BLaER1 treated with 17β-estradiol and CSF1 and Interleukin-3, amounts not matched to agents 10 nM and 100 nM (cell line): ENCODE measurements around the gene RPS6KA2.

ENCODE experiments used
- H3K27ac ChIP-seq, 11 experiments: shearing (Covaris generic); formaldehyde crosslinking; 2 replicates each; pipeline ENCODE4 v1.8.1; 2022
- H3K27me3 ChIP-seq, 11 experiments: shearing (Covaris generic); formaldehyde crosslinking; 2 replicates each; pipeline ENCODE4 v1.8.1; 2022
- H3K36me3 ChIP-seq, 11 experiments: shearing (Covaris generic); formaldehyde crosslinking; 2 replicates each; pipeline ENCODE4 v1.8.1; 2022
- H3K4me1 ChIP-seq, 10 experiments: shearing (Covaris generic); formaldehyde crosslinking; 2 replicates each; pipeline ENCODE4 v1.8.1; 2022
- H3K4me2 ChIP-seq, 11 experiments: shearing (Covaris generic); formaldehyde crosslinking; 2 replicates each; pipeline ENCODE4 v1.8.1; 2022
- H3K4me3 ChIP-seq, 10 experiments: shearing (Covaris generic); formaldehyde crosslinking; 2 replicates each; pipeline ENCODE4 v1.8.1; 2022
- H3K9ac ChIP-seq, 11 experiments: shearing (Covaris generic); formaldehyde crosslinking; 2 replicates each; pipeline ENCODE4 v1.8.1; 2022
- H3K9me3 ChIP-seq, 11 experiments: shearing (Covaris generic); formaldehyde crosslinking; replicated peaks in 1 of 11; 2 replicates each; pipeline ENCODE4 v1.8.1; 2022
- H4K20me1 ChIP-seq, 11 experiments: shearing (Covaris generic); formaldehyde crosslinking; 2 replicates each; pipeline ENCODE4 v1.8.1; 2022
- Cebpa-rat ChIP-seq, 11 experiments: shearing (Covaris generic); IDR thresholded peaks; 2 replicates each; pipeline ENCODE4 v1.8.1; 2022

The RPS6KA2 gene

DNA sequence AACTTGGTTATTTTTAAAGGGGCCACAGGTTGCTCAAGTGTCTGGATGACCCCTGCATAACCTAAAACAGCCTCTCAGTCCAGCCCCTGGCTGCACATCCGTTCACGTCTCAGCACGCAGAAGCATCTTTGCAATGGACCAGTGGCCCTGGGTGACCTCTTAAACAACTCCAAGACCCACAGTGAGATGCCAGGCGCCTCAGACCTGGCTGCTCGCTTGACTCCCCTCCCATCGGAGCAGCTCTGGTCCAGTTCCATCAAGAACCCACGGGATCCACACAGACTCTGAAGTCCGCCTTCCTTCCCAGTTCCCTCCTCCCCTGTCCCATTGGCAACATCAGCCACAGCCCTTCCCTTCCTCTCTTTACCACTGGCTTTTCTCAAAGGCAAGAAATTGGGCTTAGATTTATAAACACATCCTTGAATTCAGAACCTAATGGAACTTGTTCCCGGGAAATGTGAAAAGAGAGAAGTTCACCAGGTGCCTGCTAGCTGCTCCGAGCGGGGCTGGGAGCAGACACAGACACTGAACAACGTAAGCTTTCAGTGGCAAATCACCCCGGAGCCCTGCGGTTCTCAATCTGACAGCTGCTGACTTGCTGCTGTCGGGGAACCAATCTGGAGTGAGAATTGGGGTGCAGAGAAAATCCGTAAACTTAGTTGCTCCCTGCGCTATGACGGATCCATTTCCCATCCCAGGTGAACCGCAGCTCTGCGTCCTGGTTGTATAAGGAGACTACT is 204.7 kb downstream of the RPS6KA2 start:
- TF ChIP-seq Cebpa-rat (IDR thresholded peaks at IDR 0.05) = no peak
- H4K20me1 ChIP-seq = no peaks in the 10 kb centered on the region

DNA sequence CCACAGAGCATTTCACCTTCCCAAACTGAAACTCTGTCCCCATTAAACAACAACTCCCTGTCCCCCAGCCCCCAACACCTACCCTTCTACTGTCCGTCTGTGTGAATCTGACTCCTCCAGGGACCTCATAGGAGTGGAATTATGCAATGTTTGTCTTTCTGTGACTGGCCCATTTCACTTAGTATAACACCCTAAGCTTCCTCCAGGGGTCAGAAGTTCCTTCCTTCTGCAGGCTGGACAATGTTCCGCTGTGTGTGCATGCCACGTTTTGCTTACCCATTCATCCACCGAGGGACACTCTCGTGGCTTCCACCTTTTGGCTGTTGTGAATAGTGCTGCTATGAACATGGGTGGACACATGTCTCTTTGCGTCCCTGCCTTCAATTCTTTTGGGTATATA is 206.7 kb downstream of the RPS6KA2 start:
- Histone ChIP-seq H3K27me3 (no peaks in the 10 kb centered on the region), H3K27ac (no peak overlapping the region), H3K9ac (no peak overlapping the region), H4K20me1 (no peaks in the 10 kb centered on the region), H3K4me2 (peak overlapping the region in 1 of 11 experiments; percentile 43; a peak in 1 of 22 replicates), H3K36me3 (peaks cover 0 to 48% (median 0%) of the 10 kb centered on the region in 11 experiments; a peak in 7 of 22 replicates), H3K9me3 (0 out of 22 replicates have a peak, but pooled peaks cover 0 to 4% (median 0%) of the 10 kb centered on the region in 11 experiments), H3K4me1 (peaks cover 0 to 26% (median 12%) of the 10 kb centered on the region in 10 experiments; a peak in 13 of 20 replicates), H3K4me3 (no peak overlapping the region)
- TF ChIP-seq Cebpa-rat (IDR thresholded peaks at IDR 0.05) = no peak

More for the DNA sequence above, 204.7 kb downstream of the RPS6KA2 start:
- Histone ChIP-seq H3K4me2 (no peak overlapping the region), H3K4me1 (peaks cover 0 to 26% (median 12%) of the 10 kb centered on the region in 10 experiments; a peak in 13 of 20 replicates), H3K4me3 (no peak overlapping the region), H3K36me3 (peaks cover 0 to 39% (median 0%) of the 10 kb centered on the region in 11 experiments; a peak in 6 of 22 replicates), H3K9me3 (no peaks in the 10 kb centered on the region), H3K9ac (no peak overlapping the region), H3K27me3 (no peaks in the 10 kb centered on the region), H3K27ac (no peak overlapping the region)

DNA sequence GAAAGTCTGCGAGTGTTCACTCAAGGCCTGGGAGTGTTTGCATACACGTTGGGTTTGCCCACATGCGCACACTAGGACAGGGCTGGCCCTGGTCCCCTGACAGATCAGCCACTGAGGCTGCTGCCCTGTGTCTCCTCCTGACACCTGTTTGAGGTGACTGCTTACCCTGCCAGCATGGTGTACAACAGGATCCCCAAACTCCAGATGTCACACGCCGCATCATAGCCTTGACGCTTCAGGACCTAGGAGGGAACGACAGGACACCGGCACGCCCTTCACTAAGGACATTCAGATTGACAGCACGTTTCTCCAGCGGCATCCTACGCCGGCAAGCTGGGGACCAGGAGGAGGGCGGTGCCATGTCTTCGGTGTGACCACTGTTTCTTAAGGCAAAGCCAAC is 207.3 kb downstream of the RPS6KA2 start:
- Histone ChIP-seq H3K36me3 (peaks cover 0 to 48% (median 0%) of the 10 kb centered on the region in 11 experiments; a peak in 7 of 22 replicates), H3K9me3 (0 out of 22 replicates have a peak, but pooled peaks cover 0 to 4% (median 0%) of the 10 kb centered on the region in 11 experiments), H4K20me1 (no peaks in the 10 kb centered on the region), H3K4me2 (peak overlapping the region in 7 of 11 experiments; percentile 13 to 43 (median 21); a peak in 5 of 22 replicates), H3K27ac (no peak overlapping the region), H3K27me3 (no peaks in the 10 kb centered on the region), H3K4me3 (no peak overlapping the region), H3K4me1 (peaks cover 0 to 26% (median 12%) of the 10 kb centered on the region in 10 experiments; a peak in 13 of 20 replicates), H3K9ac (no peak overlapping the region)
- TF ChIP-seq Cebpa-rat (IDR thresholded peaks at IDR 0.05) = no peak

DNA sequence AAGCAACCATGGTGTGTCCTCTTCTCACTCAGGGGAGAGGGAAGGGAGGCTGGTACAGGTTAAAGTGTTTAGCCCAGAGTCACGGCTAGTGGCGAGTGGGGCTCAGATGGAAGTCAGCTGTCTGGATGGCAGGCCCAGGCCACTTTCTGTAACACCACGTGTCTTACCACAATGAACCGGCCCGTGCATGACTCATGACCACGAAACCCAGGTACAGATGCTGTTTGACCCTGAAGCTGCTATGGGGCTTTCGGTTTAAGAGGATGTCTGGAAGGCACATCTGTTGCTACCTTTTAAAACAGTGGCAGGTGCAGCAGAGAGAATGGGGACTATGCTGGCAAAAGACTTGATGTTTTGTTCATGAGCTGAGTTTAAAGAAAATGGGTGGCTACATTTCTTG is 207.8 kb downstream of the RPS6KA2 start:
- H3K36me3 ChIP-seq = peaks cover 0 to 48% (median 0%) of the 10 kb centered on the region in 11 experiments; a peak in 7 of 22 replicates
- H3K4me2 ChIP-seq = peak overlapping the region in 7 of 11 experiments; percentile 13 to 43 (median 21); a peak in 8 of 22 replicates

DNA sequence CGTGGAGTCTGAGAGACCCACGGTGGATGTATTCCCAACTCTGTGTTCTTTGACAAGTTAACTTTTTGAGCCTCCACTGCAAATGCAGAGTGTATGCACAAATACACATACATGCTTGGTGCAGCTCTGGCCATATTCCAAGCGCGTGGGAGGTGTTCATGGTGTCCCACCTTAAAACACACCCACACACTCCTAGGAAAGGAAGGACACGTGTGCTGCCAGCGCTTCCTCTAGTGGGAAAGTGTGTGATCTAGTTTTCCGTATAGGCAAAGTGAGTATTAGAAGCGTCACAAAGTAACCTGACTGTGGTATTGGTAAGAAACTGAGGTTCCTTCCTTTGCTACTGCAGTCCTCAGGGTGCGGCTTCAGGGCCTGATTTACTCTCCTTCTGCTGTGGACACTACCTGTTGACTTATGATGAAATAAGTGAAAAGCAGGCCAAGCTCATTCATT is 208.3 kb downstream of the RPS6KA2 start:
- TF ChIP-seq Cebpa-rat (IDR thresholded peaks at IDR 0.05) = no peak
- H4K20me1 ChIP-seq = no peaks in the 10 kb centered on the region
- no peak overlapping the region for H3K4me3 ChIP-seq
- peaks cover 0 to 26% (median 12%) of the 10 kb centered on the region in 10 experiments; a peak in 13 of 20 replicates for H3K4me1 ChIP-seq
- no peaks in the 10 kb centered on the region for H3K27me3 ChIP-seq
- H3K27ac ChIP-seq = no peak overlapping the region
- peaks cover 0 to 51% (median 0%) of the 10 kb centered on the region in 11 experiments; a peak in 7 of 22 replicates for H3K36me3 ChIP-seq
- H3K9ac ChIP-seq = no peak overlapping the region
- 0 out of 22 replicates have a peak overlapping the region, but pooled peaks of 1 of the 11 experiments have one; percentile 24 for H3K4me2 ChIP-seq
- H3K9me3 ChIP-seq = 0 out of 22 replicates have a peak, but pooled peaks cover 0 to 4% (median 0%) of the 10 kb centered on the region in 11 experiments

More for the DNA sequence above, 207.8 kb downstream of the RPS6KA2 start:
- Histone ChIP-seq H4K20me1 (no peaks in the 10 kb centered on the region), H3K9ac (no peak overlapping the region), H3K4me1 (peaks cover 0 to 26% (median 12%) of the 10 kb centered on the region in 10 experiments; a peak in 13 of 20 replicates), H3K9me3 (0 out of 22 replicates have a peak, but pooled peaks cover 0 to 4% (median 0%) of the 10 kb centered on the region in 11 experiments), H3K27ac (no peak overlapping the region), H3K27me3 (no peaks in the 10 kb centered on the region), H3K4me3 (no peak overlapping the region)
- no peak for TF ChIP-seq Cebpa-rat (IDR thresholded peaks at IDR 0.05)

DNA sequence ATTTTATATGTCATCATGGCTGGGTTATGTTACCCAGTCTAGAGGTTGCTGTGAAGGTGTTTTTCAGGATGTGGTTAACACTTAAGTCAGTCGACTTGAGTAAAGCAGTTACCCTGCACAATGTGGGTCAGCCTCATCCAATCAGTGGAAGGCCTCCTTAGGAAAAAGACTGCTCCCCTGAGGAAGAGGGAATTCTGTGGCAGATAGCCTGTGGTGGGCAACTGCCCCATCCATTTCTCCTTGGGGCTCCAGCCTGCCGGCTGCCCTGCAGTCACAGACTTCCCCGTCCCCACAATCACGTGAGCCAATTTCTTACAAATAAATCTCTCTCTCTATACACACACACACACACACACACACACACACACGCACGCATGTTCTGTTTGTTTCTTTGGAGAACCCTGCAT is 209.8 kb downstream of the RPS6KA2 start:
- Histone ChIP-seq H3K4me3 (no peak overlapping the region), H3K4me1 (peaks cover 0 to 26% (median 12%) of the 10 kb centered on the region in 10 experiments; a peak in 13 of 20 replicates), H3K9me3 (0 out of 22 replicates have a peak, but pooled peaks cover 0 to 4% (median 0%) of the 10 kb centered on the region in 11 experiments), H3K4me2 (no peak overlapping the region), H3K27ac (no peak overlapping the region), H3K27me3 (no peaks in the 10 kb centered on the region), H4K20me1 (no peaks in the 10 kb centered on the region; a peak in 1 of 22 replicates), H3K9ac (no peak overlapping the region), H3K36me3 (peaks cover 0 to 47% (median 0%) of the 10 kb centered on the region in 11 experiments; a peak in 6 of 22 replicates)
- no peak for TF ChIP-seq Cebpa-rat (IDR thresholded peaks at IDR 0.05)

DNA sequence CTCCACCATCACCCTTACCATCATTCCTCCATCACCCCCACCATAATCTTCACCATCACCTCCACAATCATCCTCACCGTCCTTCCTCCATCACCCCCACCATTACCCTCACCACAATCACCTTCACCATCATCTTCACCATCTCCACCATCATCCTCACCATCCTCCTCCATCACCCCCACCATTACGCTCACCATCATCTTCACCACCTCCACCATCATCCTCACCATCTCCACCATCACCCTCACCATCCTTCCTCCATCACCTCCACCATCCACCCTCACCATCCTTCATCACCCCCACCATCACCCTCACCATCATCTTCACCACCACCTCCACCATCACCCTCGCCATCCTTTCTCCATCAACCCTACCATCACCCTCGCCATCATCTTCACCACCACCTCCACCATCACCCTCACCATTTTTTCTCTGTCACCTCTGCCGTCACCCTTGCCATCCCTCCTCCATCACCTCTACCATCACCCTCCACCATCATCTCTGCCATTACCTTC is 211.2 kb downstream of the RPS6KA2 start:
- Histone ChIP-seq H3K9ac (no peak overlapping the region), H3K27ac (no peak overlapping the region), H3K4me3 (no peak overlapping the region), H3K27me3 (no peaks in the 10 kb centered on the region), H3K36me3 (peaks cover 0 to 45% (median 0%) of the 10 kb centered on the region in 11 experiments; a peak in 6 of 22 replicates), H3K4me1 (peaks cover 0 to 25% (median 18%) of the 10 kb centered on the region in 10 experiments; a peak in 14 of 20 replicates), H3K9me3 (0 out of 22 replicates have a peak, but pooled peaks cover 0 to 4% (median 0%) of the 10 kb centered on the region in 11 experiments), H4K20me1 (no peaks in the 10 kb centered on the region; a peak in 1 of 22 replicates), H3K4me2 (no peak overlapping the region)
- TF ChIP-seq Cebpa-rat (IDR thresholded peaks at IDR 0.05) = no peak

DNA sequence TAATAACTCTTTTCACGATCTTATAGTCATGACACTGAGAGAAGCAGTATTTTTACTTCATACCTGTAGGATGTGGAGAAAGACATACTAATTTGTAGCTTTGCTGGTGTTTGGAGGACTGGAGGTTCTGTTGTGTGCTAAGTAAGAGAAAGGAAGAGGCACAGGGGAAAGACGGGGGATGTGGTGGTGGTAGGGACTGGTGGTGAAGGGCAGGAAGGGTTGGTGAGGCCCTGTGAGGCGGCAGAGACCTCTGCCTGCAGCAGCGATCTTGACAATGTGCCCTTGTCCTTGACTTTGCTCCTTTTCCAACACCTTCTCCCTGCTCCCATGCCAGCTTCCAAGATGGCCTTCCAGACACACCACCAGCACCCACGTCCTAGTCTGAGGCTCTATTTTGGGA is 211.7 kb downstream of the RPS6KA2 start:
- no peak for TF ChIP-seq Cebpa-rat (IDR thresholded peaks at IDR 0.05)
- Histone ChIP-seq H3K4me1 (peaks cover 5 to 28% (median 22%) of the 10 kb centered on the region in 10 experiments; a peak in 17 of 20 replicates), H3K36me3 (peaks cover 0 to 45% (median 0%) of the 10 kb centered on the region in 11 experiments; a peak in 6 of 22 replicates), H3K9ac (no peak overlapping the region), H3K4me3 (no peak overlapping the region), H3K9me3 (0 out of 22 replicates have a peak, but pooled peaks cover 0 to 4% (median 0%) of the 10 kb centered on the region in 11 experiments), H4K20me1 (no peaks in the 10 kb centered on the region; a peak in 1 of 22 replicates), H3K4me2 (no peak overlapping the region), H3K27me3 (no peaks in the 10 kb centered on the region), H3K27ac (no peak overlapping the region)
